Skeletal muscle satellite cell (primary cell): ENCODE results near the gene SGO2.
A peak's percentile ranks its signal among the peaks of the same experiment; 100 is the strongest.

ENCODE experiments used
- H3K27me3 ChIP-seq: 2 replicates; pipeline ENCODE4 v1.7.0; 2013; ENCODE audit warnings: low read length; ENCODE audit not compliant: control insufficient read depth, insufficient read depth
- H3K36me3 ChIP-seq: 2 replicates; pipeline ENCODE4 v1.7.0; 2013; ENCODE audit warnings: mild to moderate bottlenecking, control low read depth, low read length; ENCODE audit not compliant: insufficient read depth
- H3K4me1 ChIP-seq: 2 replicates; pipeline ENCODE4 v1.7.0; 2013; ENCODE audit warnings: low read length; ENCODE audit not compliant: control insufficient read depth, insufficient read depth
- H3K4me2 ChIP-seq: 2 replicates; pipeline ENCODE4 v1.7.0; 2013; ENCODE audit warnings: mild to moderate bottlenecking, low read length
- H3K4me3 ChIP-seq: 2 replicates; pipeline ENCODE4 v1.7.0; 2013; ENCODE audit warnings: low read length
- H3K9ac ChIP-seq: 2 replicates; pipeline ENCODE4 v1.7.0; 2013; ENCODE audit warnings: mild to moderate bottlenecking, low read depth, low read length, moderate library complexity
- H3K9me3 ChIP-seq: replicated peaks from 2 replicates; pipeline ENCODE4 v1.7.0; 2013; ENCODE audit warnings: mild to moderate bottlenecking, control low read depth, low read length

SGO2 gene

DNA sequence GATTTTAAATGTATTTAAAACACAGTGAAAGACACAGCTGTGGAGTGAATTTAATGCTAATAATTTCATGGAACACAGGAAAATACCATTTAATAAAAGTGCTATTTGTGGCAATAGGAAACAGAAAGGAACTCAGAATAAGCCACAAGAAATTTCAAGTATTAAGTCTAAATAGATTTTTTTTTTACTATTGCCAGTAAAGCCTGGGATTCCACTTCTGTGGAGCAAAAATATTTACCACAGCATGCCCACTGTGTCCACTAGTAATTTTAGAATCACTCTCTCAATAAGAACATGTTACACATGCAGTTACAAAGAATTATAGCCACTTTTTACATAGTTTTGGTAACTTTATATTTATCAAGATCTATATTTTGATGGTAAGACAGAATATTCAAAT is 33.4 kb upstream of the SGO2 start:
- Histone ChIP-seq H3K4me3 (no peak overlapping the region), H3K27me3 (no peaks in the 10 kb centered on the region), H3K9ac (no peak overlapping the region), H3K9me3 (no peaks in the 10 kb centered on the region), H3K36me3 (peaks cover 36% of the 10 kb centered on the region), H3K4me1 (no peaks in the 10 kb centered on the region), H3K4me2 (no peak overlapping the region)

DNA sequence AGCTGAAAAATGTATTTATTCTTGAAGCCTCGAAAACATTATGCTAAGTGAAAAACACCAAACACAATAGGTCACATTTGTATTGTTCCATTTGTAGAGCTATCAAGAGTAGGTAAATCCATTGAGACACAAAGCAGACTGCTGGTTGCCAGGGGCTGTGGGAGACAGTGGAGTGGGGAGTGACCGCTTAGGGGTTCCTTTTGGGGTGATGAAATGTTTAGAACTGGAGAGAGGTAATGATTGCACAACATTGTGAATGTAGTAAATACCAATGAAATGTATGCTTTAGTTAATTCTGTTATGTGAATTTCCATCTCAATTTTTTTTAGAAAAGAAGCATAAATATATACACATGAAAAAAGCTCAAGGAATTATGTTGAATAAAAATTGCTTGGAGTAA is 32.0 kb upstream of the SGO2 start:
- peaks cover 43% of the 10 kb centered on the region for H3K36me3 ChIP-seq
- H3K4me3 ChIP-seq, result no peak overlapping the region
- no peaks in the 10 kb centered on the region for H3K9me3 ChIP-seq
- no peak overlapping the region for H3K9ac ChIP-seq
- H3K4me2 ChIP-seq, result no peak overlapping the region
- no peaks in the 10 kb centered on the region for H3K4me1 ChIP-seq
- H3K27me3 ChIP-seq, result no peaks in the 10 kb centered on the region

DNA sequence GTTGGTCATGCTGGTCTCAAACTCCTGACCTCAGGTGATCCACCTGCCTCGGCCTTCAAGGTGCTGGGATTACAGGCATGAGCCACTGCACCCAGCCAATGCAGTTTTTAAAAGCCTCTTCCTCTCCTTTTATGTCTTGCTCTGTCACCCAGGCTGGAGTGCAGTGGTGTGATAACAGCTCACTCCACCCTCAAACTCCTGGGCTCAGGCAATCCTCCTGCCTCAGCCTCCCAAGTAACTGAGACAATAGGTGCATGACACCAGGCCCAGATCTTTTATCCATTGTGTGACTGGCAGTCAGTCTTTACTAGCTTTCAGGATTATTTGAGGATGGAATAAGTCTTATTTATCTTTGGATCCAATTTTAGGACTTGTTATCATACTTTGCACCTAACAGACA is 29.3 kb upstream of the SGO2 start:
- Histone ChIP-seq H3K9ac (no peak overlapping the region), H3K36me3 (peaks cover 30% of the 10 kb centered on the region), H3K9me3 (no peaks in the 10 kb centered on the region), H3K4me3 (no peak overlapping the region), H3K27me3 (no peaks in the 10 kb centered on the region), H3K4me2 (no peak overlapping the region), H3K4me1 (no peaks in the 10 kb centered on the region)

DNA sequence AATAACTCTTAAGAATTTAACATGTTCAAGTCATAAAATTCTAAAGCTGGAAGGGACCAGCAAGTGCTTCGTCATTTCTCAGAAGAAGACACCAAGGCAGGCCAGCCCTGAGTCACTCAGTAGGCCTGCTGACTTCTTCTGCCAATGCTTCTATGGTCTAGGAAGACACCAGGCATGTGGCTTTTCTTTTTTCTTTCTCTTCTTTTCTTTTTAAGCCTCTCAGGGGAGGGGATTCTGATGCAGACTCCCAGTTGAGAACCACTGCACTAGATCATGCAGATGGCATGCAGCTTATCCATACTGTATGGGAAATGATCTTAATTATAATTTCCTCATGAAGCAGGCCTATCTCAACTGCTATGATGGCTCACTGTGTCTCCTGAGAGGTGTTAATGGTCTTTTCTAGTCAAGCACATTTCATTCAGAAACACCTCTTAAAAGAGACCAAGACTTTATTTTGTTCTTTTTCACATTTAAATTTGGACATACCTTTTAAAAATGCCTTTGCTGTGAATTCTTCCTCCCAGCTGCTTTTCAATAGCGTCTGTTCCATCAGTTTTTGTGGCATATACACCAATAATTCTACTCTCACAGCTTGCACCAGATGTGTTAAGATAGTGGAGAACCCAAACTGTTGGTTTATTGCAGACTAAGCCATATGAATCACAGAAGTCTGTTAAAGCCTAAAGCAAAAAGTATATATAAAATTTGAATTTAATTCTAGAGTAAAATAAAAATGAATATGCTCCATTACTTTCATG is 27.4 kb upstream of the SGO2 start:
- Histone ChIP-seq H3K27me3 (no peaks in the 10 kb centered on the region), H3K9ac (no peak overlapping the region), H3K36me3 (peaks cover 18% of the 10 kb centered on the region), H3K4me3 (no peak overlapping the region), H3K9me3 (no peaks in the 10 kb centered on the region), H3K4me1 (no peaks in the 10 kb centered on the region), H3K4me2 (no peak overlapping the region)

DNA sequence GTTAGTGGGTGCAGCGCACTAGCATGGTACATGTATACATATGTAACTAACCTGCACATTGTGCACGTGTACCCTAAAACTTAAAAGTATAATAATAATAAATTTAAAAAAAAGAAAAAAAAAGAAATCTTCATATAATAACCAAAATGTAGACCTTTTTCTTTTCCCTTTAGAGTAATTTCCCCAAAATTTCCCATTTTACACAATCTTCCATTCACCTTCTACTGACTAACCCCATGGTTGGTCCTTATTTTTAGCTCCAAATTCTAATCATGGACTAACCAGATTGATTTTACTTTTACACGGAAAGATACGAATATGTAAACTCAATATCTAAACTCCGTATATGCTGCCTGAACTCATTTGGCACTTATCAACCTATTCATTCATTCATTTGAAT is 23.8 kb upstream of the SGO2 start:
- H3K9me3 ChIP-seq, result no peaks in the 10 kb centered on the region
- no peak overlapping the region for H3K4me3 ChIP-seq
- no peak overlapping the region for H3K9ac ChIP-seq
- H3K4me1 ChIP-seq, result no peaks in the 10 kb centered on the region
- H3K27me3 ChIP-seq, result no peaks in the 10 kb centered on the region
- no peak overlapping the region for H3K4me2 ChIP-seq
- H3K36me3 ChIP-seq, result peaks cover 13% of the 10 kb centered on the region

DNA sequence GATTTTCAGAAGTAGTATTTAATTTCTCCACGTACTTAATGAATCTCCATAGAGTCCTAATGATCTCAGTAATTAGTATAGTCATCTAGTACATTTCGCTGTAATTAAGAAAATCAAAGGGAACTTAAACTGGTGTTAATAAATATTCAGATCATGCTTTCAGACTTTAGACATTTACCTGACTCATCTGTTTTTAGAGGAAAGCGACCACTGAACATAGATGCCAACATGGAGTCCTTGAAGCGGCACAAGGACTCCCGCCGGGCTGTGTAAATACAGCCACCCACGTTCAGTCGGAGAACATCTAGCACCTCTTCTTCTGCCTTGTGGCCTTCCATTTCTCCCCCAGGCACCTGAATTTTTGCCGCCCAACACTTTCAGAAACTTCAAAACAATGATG is 19.3 kb upstream of the SGO2 start:
- Histone ChIP-seq H3K36me3 (peaks cover 5% of the 10 kb centered on the region), H3K4me3 (no peak overlapping the region), H3K9ac (no peak overlapping the region), H3K4me2 (no peak overlapping the region), H3K9me3 (no peaks in the 10 kb centered on the region), H3K4me1 (peaks cover 11% of the 10 kb centered on the region), H3K27me3 (no peaks in the 10 kb centered on the region)

DNA sequence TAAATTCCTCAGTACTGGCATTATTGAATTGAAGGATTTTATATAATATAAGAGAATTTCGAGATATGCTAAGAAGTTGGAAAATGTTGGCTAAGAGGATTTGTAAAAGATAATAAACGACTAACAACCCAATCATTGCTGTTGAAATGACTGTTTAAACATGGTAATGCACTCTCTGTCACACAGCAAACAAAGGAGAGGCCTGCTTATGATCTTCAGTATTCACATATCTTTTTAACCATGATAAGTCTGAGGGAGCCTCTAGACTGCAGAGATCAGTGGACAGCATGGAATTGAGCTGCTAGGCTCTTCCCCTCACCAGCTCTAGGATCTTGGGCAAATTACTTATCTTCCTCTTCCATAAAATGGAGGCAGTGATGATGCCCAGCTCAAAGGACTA is 18.8 kb upstream of the SGO2 start:
- H3K4me2 ChIP-seq, result no peak overlapping the region
- no peaks in the 10 kb centered on the region for H3K9me3 ChIP-seq
- H3K4me1 ChIP-seq, result peaks cover 11% of the 10 kb centered on the region
- H3K36me3 ChIP-seq, result peaks cover 5% of the 10 kb centered on the region
- H3K4me3 ChIP-seq, result no peak overlapping the region
- no peak overlapping the region for H3K9ac ChIP-seq
- no peaks in the 10 kb centered on the region for H3K27me3 ChIP-seq

DNA sequence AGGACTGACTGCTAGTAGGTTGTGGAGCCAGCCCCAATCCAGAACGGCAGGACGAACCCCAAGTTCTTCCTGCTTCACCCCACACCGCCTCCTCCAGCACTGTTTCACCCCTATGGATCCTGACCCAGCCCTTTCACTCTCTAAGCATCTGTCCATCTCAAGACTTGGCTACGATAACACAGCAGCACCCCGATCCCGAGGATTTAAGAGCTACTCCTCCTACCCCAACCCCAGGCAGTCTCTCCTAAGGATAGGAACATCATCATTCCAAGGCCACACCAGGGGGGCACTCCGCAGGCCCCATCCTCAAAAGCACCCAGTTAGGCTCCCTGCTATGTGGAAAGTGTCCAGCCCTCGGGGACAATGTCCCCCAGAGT is 16.8 kb upstream of the SGO2 start:
- peaks cover 17% of the 10 kb centered on the region for H3K27me3 ChIP-seq
- peaks cover 11% of the 10 kb centered on the region for H3K4me1 ChIP-seq
- no peaks in the 10 kb centered on the region for H3K9me3 ChIP-seq
- H3K9ac ChIP-seq, result peak overlapping the region; percentile 90
- H3K36me3 ChIP-seq, result no peaks in the 10 kb centered on the region
- H3K4me2 ChIP-seq, result peak overlapping the region; percentile 87
- H3K4me3 ChIP-seq, result peak overlapping the region; percentile 91

DNA sequence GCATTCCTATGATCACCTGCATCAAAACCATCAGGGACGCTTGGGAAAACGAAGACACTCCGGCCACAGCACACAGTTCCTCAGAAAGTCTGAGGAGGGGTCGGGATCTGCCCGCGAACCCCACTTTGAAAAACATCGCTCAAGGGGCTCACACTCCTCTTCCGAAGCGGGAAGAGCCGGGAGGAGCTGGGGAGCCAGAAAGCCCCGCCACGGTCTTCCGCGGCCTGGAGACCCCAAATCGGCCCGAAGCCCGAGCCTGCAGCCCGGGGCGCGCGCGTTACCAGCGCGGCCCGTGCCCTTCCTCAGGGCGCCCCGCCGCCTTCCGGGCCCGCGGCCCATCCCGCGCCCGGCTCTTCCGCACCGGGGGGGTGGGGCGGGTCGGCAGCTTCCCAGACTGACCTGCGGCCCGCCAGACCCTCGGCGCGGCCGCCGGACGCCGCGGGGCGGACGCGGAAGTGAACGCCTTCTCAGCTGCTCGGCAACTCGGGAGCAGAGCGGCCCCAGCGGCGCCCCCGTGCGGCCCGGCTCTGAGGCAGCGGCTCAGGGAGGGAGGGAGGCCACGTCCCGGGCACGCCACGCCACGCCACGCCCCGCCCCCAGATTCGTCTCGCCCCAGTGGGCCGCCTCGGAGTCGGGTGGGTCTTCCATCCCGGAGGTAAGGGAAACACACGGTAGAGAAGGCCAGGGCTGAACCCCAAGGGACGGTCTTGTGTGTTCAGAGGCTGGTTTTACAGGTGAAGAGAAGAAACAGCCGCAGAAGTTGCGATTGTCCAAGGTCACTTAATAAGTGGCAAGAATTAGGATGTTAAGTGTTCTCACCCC is 16.2 kb upstream of the SGO2 start, which contains the start of gene KCTD18:
KCTD18 (minus strand) TSS at position 457 of the 822 bp plus-strand sequence. CDS start 3,052 bp downstream, outside the sequence.
- H3K36me3 ChIP-seq, result no peaks in the 10 kb centered on the region
- H3K4me1 ChIP-seq, result peaks cover 11% of the 10 kb centered on the region
- peaks cover 17% of the 10 kb centered on the region for H3K27me3 ChIP-seq
- peak within 1 kb of the TSS; percentile 90 for H3K9ac ChIP-seq
- no peaks in the 10 kb centered on the region for H3K9me3 ChIP-seq
- peak within 1 kb of the TSS; percentile 91 for H3K4me3 ChIP-seq
- peak within 1 kb of the TSS; percentile 87 for H3K4me2 ChIP-seq

- peaks cover 19% of the 10 kb centered on the region for H3K27me3 ChIP-seq
- H3K4me2 ChIP-seq, result no peak overlapping the region
- peaks cover 6% of the 10 kb centered on the region for H3K4me1 ChIP-seq
- no peaks in the 10 kb centered on the region for H3K36me3 ChIP-seq
- no peak overlapping the region for H3K4me3 ChIP-seq
- H3K9me3 ChIP-seq, result no peaks in the 10 kb centered on the region
- no peak overlapping the region for H3K9ac ChIP-seq
Measured at GRCh38 chr2:200515155-200515554, 10.9 kb upstream of the SGO2 start.

- H3K4me2 ChIP-seq, result no peak overlapping the region
- H3K4me1 ChIP-seq, result peaks cover 25% of the 10 kb centered on the region
- no peak overlapping the region for H3K4me3 ChIP-seq
- peaks cover 5% of the 10 kb centered on the region for H3K27me3 ChIP-seq
- no peak overlapping the region for H3K9ac ChIP-seq
- H3K36me3 ChIP-seq, result no peaks in the 10 kb centered on the region
- H3K9me3 ChIP-seq, result no peaks in the 10 kb centered on the region
Measured at GRCh38 chr2:200523158-200523557, 2.8 kb upstream of the SGO2 start.
